GM11168 (cell line): ENCODE results near the gene OR5K3.

Experiments used
- in situ Hi-C: fragments of 300-500 bp; cut with MboI; formaldehyde crosslinking; loops from one replicate; pipeline ENCODE4 v1.12.0; 2022; ENCODE audit warnings: low sequenced_read_pairs; ENCODE audit not compliant: unreplicated experiment

Gene OR5K3

GRCh38 chr3:98404010-98404409, 13.5 kb downstream of the OR5K3 start:
- in situ Hi-C loops = no loop called here

DNA sequence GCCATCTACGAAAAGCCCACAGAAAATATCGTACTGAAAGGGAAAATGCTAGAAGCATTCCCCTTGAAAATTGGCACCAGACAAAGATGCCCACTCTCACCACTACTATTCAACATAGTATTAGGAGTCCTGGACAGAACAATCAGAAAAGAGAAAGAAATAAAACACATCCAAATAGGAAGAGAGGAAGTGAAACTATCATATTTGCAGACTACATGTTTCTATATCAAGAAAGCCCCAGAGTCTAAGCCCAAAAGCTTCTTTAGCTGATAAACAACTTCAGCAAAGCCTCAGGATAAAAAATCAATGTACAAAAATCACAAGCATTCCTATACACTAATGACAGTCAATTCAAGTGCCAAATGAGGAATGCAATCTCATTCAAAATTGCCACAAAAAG, 15.6 kb downstream of the OR5K3 start:
- in situ Hi-C loops = no loop called here

- in situ Hi-C loops = no loop called here
These were observed 42.1 kb downstream of the OR5K3 start for GRCh38 chr3:98432575-98432974.

DNA sequence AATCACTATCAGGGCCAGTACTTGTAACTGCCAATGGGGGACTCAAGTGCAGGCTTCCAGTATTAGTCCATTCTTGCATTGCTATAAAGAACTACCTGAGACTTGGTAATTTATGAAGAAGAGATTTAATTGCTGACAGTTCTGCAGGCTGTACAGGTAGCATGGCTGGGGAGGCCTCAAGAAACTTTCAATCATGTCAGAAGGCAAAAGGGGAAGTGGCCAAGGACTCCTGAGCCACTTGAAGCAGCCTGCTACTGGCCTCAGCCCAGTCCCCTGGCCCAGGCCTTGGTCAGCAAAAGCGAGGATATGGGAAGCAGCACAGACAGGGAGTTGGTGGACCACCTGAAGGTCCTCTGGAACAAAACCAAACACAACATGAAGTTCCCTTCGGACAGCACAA, 43.3 kb downstream of the OR5K3 start:
- in situ Hi-C loops = no loop called here

GRCh38 chr3:98434412-98434811, 43.9 kb downstream of the OR5K3 start:
- in situ Hi-C loops = no loop called here

DNA sequence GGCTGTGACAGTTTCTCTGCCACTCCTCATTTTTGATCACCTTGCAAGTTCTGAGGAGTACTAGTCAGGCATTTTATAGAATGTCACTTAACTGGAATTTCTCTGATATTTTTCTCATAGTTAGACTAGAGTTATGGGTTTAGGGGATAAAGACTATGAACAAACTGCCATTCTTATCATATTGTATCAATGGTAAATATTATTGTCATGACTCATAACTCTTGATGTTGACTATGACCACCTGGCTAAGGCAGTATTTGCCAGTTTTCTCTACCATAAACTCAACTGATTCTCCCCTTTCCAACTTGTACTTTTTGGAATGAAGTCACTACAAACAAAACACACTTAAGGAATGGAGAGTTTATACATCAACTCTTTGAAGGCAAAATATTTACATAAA, 49.8 kb downstream of the OR5K3 start:
- in situ Hi-C loops = no loop called here
